ENCODE data around the gene NDE1.
"Not testable (repeated sequence)": the region's sequence is repeated elsewhere in the genome, so short reads cannot be mapped to it uniquely, and the experiment has no call there.

NDE1 gene

DNA sequence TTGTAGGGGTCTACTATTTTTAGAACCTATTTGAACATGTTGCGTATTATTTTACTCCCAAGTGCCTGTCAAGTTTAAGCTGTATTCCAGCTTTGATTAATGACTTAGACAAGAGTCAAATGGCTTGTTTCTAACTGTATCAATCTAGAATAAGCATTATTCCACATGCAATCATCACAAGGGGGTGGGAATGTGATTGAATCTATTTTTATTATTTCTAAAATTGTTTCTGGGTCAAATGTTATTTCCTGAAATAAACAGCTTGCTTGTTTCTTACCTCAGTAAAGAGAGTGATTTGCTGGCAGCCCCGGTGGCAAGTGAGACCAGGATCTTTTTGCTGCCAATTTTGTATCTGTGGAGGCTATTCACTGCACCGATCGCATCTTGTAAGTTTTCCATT is 28.6 kb upstream of the NDE1 start:
- DNase-seq = no peak

DNA sequence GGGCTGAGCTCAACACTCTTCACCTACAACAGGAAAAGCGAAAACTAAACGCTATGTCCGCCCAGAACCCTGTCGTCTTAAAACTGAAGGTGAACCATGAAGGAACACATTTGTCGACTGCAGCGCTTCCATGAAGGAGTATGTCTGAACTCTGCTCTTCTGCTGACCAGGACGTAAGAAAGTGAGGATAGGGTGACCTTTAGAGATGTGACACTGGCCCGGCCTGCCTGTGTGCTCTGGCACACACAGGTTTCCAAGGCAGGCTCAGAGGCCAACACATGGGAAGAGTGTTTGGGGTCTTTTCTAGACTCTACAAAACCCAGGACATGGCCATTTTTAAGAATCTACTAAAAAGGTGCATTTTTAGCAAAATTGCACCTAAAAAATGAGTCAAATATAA is 28.2 kb upstream of the NDE1 start:
- DNase-seq = no peak

DNA sequence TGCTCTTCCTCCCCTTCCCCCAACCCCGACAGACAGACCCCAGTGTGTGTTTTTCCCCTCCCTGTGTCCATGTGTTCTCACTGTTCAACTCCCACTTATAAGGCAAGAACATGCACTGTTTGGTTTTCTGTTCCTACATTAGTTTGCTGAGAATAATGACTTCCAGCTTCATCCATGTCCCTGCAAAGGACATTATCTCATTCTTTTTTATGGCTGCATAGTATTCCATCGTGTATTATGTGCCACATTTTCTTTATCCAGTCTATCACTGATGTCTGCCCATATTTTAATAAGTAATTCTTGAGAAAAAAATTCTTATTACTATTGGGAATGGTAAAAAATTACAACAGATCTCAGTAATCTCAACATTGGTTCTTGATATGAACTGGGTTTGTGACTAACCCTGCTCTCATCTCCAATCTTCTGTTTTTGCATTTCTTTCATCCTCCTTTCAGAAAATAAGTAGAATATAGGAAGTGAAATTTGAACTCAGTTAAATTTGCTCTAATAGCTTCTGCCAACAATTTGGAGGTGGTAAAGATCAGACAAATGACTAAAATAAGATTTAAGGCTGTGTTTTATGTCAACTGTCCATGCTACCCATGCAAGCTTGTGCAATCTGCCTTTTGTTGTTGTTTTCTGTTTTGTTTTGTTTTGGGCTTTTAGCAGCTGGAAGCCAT is 18.2 kb upstream of the NDE1 start:
- DNase-seq = no peak

DNA sequence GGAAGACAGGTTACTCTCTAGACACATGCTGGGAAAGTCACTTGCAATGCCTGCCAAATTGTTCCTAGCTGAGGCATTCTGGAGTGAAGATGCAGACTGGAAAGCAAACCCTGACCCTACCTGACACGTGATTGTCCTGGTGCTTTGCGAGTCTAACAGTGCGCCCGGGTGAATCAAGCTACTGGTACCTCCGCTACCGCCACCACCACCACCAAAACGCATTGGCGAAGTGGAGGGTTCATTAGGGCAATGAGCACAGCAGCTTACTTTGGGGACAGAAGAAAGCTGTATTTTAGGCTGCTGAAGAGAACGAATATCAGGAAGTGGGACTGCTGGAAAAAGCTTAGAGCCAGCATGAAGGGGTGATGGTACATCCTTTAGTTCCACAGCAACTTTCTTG is 14.1 kb upstream of the NDE1 start:
- DNase-seq = no peak

DNA sequence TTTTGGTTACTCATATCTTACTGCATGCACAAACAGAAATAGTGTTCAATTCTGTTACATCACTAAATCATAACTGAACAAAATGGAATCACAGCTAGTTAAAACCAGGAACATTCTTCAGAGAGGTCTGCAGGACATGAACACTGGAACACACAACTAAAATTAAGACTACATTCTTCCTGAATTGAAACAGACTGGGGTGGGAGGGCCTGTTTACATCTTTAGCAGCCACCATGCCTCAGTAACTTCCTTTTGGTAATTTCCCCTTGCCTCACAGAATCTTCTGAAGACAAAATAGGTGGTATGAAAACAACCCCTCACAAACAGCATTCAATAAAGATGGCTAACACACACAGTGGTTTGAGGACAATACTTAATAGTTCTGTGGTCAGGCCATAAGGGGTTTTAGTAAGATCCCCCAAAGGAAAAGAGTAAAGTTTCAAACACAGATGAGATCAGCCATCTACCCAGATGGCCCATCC is 13.6 kb upstream of the NDE1 start:
- DNase-seq = no peak

DNA sequence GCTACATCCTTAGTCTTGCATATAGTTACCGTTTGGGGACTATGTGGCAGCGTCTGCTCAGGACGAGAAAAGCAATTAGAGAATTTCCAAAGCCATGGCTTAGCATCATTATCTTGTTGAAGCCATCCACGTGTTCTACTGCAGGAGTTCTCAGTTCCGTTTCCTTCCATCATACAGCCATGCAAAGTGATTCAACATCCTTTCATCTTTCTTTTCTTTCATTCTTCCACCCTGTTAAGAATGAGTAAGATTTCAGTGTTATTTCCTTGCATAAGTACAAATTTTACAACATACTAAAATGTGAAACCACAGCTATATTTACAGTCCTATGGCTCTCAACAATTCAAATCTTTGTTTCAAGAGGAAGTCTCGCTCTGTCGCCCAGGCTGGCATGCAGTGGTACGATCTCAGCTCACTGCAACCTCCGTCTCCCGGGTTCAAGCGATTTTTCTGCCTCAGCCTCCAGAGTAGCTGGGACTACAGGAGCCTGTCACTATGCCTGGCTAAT is 10.9 kb upstream of the NDE1 start:
- DNase-seq = no peak

DNA sequence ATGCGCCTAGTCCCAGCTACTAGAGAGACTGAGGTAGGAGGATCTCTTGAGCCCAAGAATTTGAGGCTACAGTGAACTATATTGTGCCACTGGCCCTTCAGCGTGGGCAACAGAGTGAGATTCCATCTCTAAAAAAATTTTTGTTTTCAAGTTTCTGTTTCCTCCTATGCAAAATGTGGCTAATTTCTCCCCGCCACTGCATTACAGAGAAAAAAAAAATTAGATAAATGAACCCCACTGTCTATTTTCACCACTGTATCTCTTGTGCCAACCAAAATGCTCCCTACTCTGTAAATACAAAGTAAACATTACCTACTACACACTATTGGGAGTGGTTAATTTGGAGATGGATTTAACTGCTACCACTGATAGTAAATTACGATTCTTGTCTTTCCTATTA is 9.1 kb upstream of the NDE1 start:
- DNase-seq = no peak

DNA sequence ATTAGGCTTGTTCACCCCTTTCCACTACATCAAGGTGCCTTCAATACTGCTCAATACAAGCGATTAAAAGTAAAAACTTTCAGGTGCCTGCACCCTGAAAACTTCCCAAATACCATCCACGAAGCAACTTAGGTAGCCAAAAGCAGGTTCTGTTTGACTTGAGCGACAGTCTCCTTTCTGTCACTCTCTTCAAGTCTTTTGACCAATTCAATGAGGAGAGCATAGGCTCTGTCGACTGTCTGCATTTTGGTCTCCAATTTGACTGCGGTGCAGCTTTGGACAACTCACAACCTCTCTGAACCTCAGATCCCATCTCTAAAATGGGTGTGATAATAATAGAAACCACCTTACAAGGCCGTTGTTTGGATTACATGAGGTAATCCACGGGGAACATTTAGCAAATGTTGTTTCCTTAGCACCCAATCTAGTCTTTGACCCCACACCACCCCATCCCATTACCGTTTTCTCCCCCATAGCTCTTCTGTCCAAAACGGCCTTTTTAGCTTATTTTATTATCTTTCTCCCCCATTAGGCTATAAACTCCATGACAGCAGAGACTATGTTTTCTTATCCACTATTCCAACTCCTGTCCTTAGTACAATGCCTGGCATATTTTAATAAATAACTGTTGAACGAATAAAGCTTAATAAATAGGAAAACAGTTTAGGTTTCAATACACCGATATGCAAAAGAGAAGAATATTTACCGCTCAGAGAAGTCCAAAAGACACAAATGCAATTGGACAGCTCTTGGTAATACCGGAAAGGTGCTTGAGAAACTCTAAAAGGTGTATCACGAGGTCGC is 8.1 kb upstream of the NDE1 start:
- no peak for DNase-seq

DNA sequence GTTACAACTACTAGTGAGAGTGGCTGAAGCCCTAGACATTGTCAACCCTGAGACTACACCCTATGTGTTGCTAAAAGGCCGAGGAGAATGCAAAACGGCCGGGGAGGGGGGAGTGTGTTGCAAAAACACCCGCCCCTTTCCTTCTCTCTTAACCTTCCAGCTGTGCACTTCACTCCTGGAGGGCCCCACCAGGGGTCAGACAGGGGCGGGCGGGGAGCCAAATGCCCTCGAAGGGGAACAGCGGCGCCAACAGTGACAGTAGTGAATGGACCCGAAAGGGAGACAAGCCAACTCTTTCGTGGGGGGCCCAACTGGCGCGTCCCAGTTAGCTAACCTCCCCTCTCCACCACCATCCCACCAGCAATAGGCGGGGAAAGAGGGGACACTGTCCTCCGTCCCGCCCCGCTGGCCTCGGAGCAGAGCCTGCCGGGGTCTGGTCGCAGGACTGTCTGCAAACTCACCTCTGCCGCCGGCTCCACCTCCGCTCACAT is 7.4 kb upstream of the NDE1 start:
- DNase-seq = peak; percentile 89

DNA sequence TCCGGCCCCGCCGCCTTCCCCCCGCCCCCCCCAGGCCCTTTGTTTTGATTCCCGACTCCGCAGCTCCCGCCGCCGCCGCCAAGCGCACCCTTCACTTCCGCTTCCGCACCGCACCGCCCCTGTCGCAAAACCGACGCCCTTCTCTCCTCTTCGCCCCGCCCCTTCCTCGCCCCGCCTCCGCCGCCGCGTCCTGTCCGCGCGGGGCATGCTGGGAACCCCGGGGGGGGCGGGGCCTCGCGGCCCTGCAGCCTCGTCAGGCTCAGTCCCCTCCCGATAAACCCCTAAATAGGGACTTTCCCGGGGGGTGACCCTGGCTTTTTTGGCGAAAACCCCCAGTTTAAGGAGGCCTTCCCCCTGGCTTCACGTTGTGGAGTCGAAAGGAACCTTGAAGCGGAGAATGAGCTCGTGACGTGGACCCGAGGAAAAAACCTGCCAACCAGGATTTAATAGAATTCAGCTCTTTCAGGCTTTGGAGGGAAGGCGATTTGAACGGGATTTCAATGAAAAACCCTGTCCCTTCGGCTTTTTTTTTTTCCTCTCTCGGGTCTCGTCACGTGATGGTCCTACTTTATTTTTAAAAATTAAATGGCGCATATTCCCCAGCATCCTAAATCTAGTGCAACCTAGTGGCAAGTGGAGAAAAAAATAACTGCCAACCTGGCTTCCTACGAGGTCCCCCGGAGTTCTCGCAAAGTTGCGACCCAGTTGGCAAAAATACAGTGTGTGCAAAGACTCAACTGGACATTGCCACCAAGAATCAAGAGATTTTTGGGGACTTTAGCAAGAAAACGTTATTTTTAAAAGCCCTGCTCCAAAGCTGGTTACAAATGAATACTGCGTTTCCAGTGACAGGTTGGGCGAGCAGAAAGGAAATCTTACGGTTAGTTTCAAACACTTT is 6.7 kb upstream of the NDE1 start, which contains the start of gene MARF1:
Gene MARF1 (minus strand): TSS at position 107 of the 898 bp plus-strand sequence. CDS start 3,921 bp downstream, outside the sequence.
- DNase-seq = peak; percentile 98

DNA sequence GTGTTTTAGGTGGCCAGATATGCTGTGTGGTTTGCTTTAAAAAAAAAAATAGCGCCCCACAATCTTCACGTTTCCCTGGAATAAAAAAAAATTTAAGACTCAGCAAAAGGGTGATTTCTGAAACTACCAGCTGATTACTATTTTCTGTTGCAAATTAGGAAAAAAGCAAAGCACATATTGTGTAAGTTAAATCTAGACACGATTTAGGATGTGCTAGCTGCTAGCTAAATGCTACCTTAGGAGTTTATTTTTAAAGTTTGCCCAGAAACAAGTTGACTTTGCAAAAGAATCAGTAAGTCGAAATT is 6.1 kb upstream of the NDE1 start:
- no peak for DNase-seq

DNA sequence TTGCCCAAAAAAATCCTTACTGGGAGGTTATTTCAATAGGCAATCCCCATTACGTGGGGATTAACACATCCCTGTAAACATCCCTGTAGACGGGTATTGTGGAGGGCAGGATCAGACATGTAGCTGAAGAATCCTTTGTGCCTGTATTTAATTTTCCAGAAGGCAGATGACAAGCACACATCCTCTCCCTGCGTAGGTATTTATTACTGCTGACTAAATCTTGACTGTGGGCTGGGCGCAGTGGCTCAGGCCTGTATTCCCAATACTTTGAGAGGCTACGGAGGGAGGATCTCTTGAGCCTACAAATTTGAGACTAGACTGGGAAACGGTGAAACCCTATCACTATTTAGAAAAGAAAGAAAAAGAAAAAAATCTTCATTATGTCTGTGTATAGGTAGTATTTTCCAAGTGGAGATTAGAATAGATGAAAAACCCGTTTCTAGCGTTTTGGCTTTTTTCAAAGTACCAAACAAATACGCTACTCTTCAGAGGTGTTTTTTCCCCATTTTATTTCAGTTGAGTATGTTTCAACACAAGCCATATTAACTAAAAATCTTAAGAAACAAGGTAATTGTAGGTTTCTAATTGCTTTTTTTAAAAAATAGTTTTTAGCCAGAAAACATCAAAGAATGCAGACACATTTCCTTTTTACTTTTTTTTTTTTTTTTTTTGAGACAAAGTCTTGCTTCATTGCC is 5.6 kb upstream of the NDE1 start:
- DNase-seq = no peak

DNA sequence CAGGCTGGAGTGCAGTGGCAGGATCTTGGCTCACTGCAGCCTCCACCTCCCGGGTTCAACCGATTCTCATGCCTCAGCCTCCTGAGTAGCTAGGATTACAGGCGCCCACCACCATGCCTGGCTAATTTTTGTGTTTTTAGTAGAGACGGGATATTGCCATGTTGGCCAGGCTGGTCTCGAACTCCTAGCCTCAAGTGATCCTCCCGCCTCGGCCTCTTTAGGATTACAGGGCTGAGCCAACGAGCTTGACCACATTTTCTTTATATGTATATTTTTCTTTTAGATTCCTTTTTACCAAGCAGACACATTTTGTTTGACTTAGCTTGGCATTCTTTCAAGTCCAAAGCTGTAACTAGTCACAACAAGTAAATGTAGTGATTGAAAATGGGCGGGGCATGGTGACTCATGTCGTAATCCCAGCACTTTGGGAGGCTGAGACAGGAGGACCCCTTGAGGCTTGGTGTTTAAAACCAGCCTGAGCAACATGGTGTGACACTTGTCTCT is 5.0 kb upstream of the NDE1 start:
- DNase-seq = peak; percentile 30

DNA sequence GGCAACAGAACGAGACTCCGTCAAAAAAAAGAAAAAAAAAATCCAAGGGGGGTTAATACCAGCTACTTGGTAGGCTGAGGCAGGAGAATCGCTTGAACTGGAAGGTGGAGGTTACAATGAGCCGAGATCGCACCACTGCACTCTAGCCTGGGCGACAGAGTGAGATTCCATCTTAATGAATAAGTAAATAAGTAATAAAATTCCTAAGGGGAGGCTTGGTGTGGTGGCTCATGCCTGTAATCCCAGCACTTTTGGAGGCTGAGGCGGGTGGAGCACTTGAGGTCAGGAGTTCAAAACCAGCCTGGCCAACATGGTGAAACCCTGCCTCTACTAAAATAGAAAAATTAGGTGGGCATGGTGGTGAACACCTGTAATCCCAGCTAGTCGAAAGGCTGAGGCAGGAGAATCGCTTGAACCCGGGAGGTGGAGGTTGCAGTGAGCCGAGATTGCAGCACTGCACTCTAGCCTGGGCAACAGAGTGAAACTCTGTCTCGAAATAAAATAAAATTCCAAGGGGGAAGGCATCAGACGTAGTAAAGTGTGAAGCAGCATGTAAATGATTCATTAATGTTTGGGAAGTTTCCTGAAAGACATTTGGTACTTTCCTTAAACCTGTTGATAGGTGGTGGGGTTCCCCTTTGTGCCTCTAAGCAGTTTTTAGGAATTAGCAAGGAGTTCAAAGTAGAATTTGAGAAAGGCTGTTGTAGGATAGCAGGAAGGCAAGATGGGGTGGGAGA is 3.3 kb upstream of the NDE1 start:
- not testable (repeated sequence) for DNase-seq

DNA sequence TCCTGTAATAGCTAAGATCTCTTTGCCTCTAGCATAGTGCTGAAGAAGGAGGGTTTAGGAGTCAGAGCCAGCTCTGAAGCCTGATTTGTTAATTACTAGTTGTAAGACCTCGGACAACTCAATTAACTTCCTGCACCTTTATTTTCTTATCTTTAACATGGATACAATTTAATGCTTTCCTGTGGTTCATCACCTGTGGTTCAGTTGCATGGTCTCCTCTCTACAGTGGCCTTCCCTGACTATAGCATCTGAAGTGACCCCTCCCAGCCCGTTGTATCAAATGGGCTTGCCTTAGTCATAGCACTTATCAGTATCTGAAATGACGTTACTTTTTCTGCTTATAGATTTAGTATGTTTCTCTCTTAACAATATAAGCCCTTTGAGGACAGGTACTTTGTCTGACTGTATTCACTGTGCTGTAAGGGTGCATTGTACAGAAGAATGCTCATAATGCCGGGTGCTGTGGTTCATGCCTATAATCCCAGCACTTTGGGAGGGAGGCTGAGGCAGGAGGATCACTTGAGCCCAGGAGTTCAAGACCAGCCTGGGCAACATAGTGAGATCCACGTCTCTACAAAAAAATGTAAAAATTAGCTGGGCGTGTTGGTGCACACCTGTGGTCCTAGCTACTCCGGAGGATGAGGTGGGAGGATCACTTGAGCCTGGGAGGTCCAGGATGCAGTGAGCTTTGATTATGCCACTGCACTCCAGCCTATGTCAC is 2.6 kb upstream of the NDE1 start:
- no peak for DNase-seq

DNA sequence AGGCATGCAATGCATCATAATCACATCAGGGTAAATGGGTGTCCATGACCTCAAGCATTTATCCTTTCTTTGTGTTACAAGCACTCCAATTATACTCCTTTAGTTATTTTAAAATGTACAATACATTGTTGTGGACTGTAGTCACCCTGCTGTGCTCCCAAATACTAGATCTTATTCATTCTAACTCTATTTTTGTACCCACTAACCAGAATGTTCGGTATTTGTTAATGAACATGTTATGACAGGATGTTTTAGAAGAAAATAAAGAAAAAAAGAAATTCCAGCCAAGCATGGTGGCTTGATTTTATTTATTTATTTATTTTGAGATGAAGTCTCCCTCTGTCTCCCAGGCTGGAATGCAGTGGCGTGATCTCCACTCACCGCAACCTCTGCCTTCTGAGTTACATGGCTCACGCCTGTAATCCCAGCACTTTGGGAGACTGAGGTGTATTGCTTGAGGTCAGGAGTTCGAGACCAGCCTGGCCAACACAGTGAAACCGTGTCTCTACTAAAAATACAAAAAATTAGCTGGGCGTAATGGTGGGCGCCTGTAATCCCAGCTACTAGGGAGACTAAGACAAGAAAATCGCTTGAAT is 1.8 kb upstream of the NDE1 start:
- no peak for DNase-seq

DNA sequence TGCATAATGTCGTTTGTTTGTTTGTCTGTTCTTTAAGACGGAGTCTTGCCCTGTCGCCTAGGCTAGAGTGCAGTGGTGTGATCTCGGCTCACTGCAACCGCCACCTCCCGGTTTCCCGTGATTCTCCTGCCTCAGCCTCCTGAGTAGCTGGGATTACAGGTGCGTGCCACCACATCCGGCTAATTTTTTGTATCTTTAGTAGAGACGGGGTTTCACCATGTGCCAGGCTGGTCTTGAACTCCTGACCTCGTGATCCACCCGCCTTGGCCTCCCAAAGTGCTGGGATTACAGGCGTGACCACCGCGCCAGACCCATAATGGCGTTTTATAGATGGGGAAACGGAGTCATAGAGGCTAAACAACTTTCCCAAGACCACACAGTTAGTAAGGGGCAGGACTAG is 734 bp upstream of the NDE1 start:
- DNase-seq = not testable (repeated sequence)

DNA sequence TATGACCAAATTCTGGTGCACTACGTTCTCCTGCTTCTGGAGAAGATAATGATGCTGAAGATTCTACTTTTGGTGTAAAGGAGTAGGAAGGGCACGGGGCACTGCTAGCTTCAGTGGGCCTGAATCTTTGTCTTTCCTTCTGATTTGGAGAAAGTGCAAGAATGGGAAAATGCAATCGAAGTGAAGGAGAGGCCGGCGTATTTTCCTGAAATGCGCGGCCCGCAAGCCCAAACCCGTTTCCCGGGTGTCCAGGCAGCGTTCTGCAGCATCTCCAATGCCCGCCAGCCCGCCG is 372 bp upstream of the NDE1 start:
- DNase-seq = no peak

DNA sequence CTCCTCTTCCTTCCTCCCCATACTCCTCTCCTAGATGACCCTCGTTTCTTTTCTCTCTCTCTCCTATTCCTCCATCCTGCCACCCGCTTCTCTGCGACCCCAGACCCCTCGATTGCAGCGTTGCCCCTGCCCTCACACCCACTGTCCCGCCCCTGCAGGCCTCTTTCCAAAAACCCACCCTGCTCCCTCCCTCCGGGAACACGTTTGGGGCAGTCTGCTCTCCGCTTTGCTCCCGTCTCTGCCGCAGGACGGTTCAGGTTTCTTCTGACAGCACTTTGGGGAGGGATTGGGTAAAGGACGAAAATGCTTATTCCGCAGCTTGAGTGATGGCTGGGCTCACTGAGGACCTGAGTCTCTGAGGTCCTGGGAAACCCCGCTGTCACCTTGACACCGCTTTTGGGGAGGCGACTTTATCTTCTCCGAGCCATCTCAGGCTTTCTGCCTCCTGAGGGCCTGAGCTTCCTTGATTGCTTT is 690 bp downstream of the NDE1 start:
- DNase-seq = peak; percentile 47

DNA sequence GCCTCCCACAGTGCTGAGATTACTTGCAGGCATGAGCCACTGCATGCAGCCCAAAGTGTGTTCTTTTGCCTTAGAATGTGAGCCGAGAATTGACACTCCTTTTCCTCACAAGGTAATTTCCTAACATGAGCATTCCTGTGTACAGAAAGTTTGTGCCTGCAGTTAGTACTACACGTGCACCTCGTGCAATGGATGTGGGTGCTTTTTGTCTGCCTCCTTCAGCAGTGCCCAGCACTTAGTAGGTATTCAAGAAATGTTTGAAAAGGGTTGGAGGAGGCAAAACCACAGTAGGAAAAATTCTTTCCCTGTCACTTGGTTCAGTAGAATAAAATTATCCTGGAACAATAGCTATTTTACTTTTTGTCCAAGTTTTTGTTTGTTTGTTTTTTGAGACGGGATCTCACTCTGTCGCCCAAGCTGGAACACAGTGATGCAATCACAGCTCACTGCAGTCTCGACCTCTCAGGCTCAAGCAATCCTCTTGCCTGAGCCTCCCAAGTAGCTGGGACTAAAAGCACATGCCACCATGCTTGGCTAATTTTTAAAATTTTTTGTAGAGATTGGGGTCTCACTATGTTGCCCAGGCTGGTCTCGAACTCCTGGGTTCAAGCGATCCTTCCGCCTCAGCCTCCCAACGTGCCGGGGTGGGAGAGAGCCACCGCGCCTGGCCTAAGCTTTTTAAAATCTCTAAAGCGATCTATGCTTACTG is 2.4 kb downstream of the NDE1 start:
- DNase-seq = no peak

Data from CD4-positive, alpha-beta T cell treated with Interleukin-15 for 1 hour (primary cell).